GM21723 (cell line): ENCODE data around the gene XKR3.
"Not testable (repeated sequence)": the region's sequence is repeated elsewhere in the genome, so short reads cannot be mapped to it uniquely, and the experiment has no call there.

Source experiments
- ATAC-seq: cut with Tn5 transposase; IDR thresholded peaks from one replicate; pipeline ENCODE4 v1.9.1; 2021; ENCODE audit warnings: mild to moderate bottlenecking, moderate library complexity; ENCODE audit not compliant: unreplicated experiment

The XKR3 gene

DNA sequence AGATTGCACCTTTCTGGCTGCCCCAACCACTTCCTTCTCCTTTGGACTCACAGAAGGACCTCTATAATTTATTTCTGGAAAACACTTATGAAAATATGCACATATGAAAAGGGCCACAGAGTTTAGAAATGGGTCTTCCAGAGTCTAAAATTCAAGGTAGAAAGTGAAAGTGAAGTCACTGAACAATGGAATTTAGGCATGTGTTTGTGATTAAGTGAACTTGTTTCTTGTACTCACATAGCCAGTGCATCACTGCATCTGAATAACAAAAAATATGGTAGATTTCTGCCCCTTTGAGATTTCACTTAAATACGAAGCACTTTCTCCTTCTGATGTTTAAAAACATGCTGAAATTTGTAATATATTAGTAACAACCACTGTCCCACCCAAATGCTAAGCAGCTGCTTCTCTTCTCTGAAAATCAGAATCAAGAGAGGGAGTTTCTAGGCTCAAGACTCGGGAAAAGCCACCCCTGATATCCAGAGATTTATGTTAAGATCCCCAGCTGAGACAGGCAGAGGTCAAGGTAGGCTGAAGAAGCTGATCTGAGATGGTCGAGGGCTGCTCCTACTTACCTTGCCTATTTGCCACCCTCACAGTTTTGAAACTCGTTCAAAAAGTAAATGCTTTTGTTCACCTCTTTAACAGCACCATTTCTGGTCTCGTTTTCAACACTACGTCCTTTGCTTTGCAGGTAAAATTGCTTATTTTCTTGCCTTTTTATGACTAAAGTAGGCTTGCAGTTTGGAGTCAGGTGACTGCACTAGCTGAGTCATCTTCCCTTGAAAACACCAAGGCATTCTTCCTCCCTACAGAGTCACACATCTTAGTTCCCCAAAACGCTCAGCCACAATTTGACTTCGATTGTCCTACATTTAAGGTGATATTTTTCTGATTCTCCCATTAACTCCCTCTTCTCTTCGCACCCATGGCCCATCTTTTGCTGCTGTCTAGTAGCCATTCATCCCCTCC is at the start of gene XKR3:
XKR3 (minus strand) TSS at position 696 of the 972 bp plus-strand sequence. CDS start 17,338 bp downstream, outside the sequence.
- peak; percentile 90 for ATAC-seq

DNA sequence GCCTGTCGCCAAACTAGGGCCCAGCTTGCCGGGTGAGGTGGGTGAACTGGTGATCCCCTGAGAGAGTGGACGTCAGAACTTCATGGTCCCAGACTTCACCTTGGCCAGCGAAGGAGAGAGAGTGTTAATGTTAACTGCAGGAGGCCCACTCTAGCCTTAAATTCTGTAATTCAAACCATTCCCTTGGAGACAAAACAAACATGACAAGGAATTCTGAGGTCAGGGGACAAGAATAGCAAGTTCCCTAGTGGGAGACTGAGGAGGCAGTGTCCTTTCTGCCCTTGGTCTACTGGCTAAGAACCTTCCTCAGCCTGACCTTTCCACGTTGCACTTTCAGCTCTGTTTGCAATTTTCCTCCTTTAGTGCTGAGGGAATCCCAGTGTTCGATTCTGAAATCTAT is 44.4 kb upstream of the XKR3 start:
- not testable (repeated sequence) for ATAC-seq

DNA sequence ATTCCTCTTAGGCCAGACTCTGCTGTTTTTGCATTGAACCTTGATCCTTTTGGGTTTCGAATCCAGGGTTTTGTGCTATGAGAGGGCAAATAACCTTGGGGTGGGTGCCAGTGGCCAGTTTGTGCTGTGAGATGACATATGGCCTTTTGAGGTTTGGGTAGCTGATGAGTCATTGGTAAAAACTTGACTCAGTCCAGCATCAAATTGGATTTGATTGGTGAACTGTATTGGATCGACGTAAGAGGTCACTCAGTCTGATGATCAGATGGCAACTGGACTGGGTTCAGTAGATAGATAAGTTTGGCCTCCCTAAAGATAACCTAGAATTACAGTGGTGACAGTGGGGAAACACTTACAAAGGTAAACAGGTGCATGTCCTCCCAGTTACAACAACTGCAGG is 41.0 kb upstream of the XKR3 start:
- no peak for ATAC-seq

GRCh38 chr22:16856851-16857250 is 31.6 kb upstream of the XKR3 start:
- ATAC-seq, result not testable (repeated sequence)

GRCh38 chr22:16854631-16855030 is 29.4 kb upstream of the XKR3 start:
- no peak for ATAC-seq

GRCh38 chr22:16851268-16851996 is 26.2 kb upstream of the XKR3 start:
- not testable (repeated sequence) for ATAC-seq

GRCh38 chr22:16847271-16847670 is 22.1 kb upstream of the XKR3 start:
- ATAC-seq, result no peak

DNA sequence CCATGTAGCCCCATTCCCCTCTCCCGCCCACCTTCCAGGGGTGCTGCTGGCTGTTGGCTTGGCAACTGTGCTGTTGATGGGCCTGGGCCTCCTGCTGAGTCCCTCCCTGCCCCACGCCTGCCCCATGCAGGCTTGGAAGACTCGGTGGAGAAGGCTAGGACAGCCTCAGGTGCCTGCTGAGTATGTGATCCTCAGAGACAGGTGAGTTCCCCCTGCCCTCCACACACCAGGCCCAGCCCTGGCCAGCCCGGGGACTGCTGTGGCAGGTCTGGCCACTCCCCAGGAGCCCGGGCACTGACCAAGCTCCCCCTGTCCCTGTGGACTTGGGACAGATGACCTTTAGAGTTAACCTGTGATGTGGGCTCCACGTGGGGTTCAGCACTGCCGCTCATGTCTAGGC is 20.7 kb upstream of the XKR3 start:
- no peak for ATAC-seq

DNA sequence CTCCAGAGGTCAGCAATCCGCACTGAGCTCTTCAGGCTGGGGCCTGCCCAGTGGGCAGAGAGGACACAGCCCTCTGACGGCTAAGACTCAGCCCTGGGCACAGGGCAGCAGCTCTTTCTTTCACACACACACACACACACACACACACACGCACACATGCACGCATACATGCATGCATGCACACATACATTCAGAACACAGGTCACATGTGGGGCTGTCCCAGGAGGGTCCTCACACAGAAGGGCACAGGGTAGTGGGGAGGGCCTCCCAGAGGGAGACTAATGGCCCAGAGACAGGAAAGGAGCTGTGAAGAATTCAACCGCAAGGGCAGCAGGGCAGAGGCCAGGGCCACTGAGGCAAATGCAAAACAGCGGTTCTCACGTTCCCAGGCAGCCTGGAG is 20.3 kb upstream of the XKR3 start:
- no peak for ATAC-seq

DNA sequence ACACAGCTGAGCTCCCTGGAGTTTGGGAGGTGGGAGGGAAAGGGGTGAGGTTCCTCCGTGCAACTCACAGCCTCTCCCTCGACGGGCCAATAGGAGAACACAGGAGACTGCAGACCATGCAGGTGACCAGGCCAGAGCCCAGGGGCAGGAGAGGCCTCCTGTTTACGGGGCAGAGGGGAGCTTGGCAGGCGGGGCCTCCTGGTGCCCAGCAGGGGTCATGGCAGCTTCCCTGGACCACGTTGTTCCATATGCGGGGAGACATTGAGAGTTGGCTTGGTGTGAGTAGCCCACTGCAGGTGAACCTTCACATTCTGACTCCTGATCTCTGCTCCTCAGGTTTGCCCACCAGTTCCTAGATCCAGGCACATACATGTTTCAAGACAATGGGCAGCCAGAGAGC is 19.3 kb upstream of the XKR3 start:
- ATAC-seq, result no peak

- ATAC-seq, result no peak
These were observed 12.9 kb upstream of the XKR3 start for GRCh38 chr22:16838073-16838472.

GRCh38 chr22:16834971-16835370 is 9.8 kb upstream of the XKR3 start:
- ATAC-seq, result no peak

- ATAC-seq, result no peak
These were observed 6.0 kb upstream of the XKR3 start for GRCh38 chr22:16831257-16831656.

DNA sequence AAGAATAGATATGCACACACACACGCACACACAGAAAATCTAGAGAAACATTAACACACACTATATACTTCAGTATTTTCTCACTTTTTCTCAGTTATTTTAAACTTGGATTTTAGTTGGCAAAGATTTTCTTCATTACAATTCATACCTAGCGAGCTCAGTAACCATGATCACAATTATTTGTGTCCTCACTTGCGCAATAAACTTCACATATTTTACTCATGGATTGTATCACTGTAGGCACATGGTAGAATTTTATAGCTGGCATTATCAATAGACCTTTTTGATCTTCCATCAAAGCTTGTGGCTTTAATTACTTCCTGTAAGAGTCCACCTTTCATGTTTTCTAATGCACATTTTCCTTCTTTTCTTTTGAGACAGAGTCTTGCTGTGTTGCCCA is 4.8 kb upstream of the XKR3 start:
- ATAC-seq, result no peak

DNA sequence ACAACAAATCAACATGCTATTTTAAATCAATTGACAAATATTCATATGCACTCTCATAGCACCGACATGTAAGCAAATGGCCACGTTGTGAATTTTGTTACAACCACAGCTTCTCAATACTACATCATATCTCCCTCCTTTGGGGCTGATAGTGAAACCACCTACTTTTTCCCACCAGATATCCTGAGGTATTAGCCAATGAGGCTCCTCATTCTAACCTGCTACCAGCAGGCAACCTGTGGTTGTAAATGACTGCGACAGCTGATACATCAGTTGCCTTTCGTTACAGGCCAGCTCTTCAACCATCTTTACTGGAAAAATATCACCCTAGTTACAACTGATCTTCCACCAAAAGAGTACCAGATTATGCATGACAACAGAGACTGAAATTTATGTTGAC is 3.7 kb upstream of the XKR3 start:
- ATAC-seq, result no peak

- ATAC-seq, result no peak
These were observed 2.3 kb upstream of the XKR3 start for GRCh38 chr22:16827506-16827905.

DNA sequence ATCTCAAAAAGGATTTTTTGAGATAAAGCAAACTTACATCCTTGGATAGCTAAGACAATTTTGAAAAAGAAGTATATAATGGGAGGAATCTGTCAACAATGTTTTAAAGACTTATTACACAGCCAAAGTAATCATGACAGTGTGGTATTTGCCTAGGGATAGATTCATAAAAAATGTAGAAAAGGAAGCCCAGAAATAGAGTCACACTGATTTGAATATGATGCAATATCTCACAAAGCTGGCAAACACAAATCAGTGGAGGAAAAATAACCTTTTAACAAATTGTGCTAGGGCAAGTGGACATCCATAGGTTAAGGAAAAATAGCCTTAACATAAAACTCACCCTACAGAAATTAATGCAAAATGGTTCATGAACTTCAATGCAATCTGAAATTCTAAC is 6.0 kb downstream of the XKR3 start:
- no peak for ATAC-seq

- ATAC-seq, result no peak
These were observed 6.7 kb downstream of the XKR3 start for GRCh38 chr22:16818538-16818937.

DNA sequence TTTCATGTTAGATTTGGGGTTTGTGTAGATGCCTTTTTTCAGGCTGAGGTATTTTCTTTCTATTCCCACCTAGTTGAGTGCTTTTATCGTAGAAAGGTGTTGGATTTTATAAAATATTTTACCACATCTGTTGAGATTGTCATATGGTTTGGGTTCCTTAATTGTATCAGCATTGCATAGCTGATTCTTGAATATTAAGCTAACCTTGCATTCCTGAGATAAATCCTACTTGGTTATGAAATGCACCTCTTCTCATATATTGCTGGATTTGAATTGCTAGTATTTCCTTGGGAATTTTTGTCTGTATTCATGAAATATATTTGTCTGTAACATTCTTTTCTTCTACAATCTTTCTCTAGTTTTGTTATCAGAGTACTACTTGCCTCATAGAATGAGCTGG is 10.1 kb downstream of the XKR3 start:
- no peak for ATAC-seq

DNA sequence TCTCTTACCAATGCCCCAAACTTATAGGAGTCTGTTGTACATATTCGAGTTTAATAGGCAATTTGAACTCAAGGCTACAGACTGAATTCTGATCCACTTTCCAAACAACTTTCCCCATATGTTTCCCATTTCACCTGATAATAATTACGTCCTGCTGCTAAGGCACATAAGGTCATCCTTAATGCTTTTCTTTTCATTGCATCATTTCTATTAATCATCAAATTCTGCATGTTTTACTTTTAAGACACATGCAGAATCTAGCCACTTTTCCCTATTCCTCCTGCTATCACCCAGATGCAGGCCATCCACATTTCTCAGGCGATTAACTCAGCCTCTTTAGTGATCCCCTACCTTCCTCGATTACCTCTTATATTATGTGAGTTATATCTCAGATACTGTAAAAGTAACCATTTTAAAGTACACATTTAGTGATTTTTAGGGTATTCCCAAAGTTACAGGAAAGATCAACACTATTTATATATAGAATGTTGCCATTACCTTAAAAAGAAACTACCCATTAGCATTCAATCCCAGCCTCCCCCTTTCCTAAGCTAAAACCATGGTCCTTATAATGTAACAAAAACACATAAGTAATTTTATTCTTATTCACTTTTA is 14.9 kb downstream of the XKR3 start:
- no peak for ATAC-seq

DNA sequence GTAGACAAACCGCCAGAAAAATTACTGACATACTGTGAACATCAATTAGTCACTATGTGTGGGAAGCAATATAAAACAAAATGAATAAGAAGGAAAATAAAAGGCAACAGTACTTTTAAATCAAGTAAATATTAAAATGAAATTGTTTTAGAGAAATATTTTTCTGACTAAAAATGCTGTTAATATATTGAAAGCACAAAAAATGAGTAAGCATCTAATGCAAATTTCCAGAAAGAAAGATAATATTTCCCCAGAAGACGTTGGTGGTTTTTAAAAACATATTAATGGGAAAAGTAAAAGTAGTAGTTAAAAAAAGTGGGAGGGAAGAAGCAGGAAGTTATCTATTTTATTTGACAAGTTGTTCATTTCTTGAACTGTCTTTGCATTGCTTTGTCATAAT is 16.5 kb downstream of the XKR3 start:
- ATAC-seq, result no peak

GRCh38 chr22:16807109-16807508 is 18.1 kb downstream of the XKR3 start:
- no peak for ATAC-seq
